NOMO-1 (cell line): ENCODE results near the gene MVB12B.

Experiments used
- DNase-seq, 2 experiments: peaks; one replicate each; lab custom pipeline; 2025; ENCODE audit not compliant: unreplicated experiment in 2 of 2; lab: John Stamatoyannopoulos, UW

The MVB12B gene

DNA sequence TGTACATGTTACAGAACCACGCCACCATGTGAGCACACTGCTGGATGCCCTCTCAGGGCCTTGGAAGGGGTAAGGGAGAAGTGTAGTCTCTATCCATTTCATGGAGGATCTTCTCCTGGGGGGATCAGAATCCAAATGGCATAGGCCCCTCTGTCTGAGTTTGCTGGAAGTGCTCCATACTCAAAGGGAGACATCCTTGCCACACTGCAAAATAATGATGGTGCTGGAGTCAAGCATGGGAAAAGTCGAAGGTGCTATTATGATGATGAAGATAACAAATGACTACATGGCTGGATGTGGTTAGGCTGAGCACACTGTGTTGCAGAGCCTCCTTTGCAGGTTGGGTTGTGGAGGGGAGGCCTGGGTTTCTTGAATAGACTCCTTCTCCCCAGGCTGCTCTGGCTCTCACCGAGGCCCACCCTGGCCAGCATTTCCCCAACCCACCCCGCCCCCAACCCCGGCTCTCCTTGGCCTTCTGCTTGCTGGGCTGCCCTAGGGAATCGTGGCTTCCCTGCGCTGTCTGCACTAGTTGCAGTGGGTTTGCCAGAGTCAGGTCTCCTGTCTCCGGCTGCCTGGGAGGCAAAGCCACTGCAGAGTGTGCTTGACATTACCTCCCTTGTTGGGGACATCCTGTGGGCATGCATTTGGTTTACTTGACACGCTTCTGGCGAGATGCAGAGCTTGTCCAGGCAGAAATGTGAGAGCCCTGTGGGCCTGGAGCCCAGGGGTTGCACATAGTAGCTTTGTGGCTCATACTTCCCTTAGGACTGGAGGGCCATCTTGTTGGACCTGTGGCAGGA, 3.0 kb downstream of the MVB12B start:
- DNase-seq, result no peak

DNA sequence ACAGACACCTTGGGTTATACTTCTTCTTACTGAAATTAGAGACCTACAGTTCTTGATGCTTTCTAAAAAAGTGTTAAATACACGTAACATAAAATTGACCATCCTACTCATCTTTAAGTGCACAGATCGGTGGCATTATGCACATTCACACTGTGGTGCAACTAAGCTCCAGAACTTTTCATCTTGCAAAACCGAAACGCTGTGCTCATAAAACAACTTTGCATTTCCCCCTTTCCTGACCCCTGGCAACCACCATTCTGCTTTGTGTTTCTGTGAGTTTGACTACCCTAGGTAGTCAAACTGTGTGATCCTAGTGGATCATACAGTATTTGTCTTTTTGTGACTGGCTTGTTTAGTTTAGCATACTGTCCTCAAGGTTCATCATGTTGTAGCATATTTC, 3.9 kb downstream of the MVB12B start:
- DNase-seq, result peak; percentile 53 to 63

DNA sequence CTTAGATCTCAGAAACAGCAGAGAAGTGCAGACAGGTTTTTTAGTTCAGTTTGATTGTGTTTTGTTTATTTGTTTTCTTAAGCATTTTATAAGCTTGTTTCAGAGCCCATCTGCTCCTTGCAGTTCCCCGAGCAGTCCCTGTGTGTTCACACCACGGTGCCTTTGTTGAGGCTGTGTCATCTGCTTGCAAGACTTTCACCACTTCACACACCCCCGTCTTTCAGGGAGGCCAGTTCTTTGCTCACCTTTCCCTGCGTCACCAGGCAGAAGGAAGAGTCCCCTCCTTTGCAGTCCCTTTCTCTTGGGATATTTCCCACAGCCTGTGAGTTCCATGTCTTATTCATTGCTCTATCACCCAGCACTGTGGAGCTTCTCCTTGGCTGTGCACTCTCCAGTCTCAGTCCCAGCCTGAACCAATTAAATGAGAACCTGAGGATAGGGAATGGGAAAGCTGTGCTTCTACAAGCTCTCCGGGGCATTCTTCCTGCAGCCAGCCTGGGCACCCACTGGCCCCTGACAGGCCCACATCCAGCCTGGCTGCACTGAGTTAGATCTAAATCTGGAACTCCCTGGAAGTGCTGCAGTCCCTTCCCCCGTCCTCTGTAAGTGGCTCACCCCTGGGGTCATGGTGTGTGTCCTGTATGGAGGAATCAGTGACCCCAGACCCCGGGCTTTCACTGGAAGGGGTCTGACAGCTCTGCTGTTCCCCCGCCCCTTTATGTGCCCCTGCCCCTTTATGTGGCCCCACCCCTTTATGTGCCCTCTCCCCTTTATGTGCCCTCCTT, 5.5 kb downstream of the MVB12B start:
- no peak for DNase-seq

DNA sequence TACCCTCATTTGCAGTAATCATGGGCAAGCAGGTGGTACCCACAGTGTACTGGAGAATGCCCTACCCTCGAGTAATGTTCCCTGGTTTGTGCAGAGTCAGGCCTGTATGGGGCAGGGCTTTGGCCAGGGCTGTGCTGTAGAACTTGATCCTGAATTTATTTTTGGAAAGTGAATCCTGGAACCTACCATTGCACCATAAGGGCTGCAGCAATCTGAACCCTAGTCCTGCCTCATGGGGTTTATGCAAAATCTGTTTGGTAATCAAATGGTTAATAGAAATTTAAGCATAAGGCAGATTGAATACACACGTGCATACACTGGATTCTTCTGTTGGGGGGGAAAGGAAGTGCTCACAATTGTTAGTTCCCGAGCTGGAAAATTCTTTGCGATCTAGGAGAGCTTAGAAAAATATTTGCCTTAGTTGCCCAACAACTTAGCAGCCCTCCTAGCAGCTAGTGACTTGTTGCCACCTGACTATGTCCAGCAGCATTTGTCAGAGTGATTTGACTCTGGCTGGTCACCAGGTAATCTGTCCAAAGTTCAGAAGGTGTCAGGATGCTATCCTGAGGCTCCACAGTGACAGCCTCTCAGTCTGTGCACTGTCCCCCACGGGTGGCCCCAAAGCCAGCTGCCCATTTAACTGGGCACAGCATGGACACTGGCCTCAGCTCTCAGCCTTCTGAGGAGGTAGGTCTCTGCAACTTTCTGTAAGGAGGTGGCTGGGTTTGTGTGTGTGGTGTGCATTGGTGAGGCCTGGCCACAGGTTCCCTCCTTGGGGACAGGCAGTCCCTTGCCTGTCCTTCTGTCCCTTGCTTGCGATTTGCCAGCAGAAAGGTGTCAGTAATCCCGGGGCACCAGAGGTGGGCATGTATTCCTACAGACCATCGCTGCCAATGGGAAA, 8.3 kb downstream of the MVB12B start:
- no peak for DNase-seq

DNA sequence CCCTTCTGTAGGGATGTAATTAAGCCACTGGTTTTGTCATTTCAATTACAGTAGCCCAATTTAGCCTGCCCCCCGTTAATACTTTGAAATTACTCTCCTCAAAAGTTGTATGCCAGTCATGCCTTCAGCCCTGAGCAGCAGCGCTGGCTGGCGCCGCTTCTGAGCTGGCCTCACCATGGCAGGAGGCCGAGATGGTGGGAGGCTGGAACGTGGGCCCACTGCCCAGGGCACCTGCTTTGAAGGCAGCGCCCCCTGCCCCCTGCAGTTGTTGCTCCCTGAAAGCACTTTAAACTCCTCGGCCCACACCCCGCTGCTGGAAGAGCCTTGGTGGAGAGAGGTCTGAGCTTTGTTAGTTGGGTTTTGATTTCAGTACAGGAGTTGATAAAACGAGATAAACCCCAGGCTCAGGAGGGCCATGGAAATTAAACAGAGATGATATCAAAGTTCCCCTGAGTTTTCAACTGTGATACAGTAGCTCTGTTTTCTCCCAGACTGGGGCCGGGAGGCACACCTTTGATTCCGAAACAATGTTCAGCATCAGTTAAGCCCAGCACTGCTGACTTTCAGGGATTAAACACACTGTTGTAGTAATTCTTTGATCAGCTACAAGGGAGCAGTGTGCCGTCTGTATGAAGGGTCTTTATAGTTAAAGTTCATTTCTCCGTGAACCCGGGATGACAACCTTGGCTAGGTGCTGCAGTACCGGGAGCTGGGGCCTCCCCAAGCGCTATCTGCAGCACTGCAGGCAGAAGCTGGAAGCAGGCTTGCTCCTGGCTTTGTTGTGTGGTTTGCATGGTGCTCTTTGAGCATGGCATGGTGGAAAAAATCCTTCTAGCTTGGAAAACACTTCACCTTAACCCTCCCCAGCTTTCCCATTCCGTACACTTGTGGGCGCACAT, 9.5 kb downstream of the MVB12B start:
- no peak for DNase-seq

DNA sequence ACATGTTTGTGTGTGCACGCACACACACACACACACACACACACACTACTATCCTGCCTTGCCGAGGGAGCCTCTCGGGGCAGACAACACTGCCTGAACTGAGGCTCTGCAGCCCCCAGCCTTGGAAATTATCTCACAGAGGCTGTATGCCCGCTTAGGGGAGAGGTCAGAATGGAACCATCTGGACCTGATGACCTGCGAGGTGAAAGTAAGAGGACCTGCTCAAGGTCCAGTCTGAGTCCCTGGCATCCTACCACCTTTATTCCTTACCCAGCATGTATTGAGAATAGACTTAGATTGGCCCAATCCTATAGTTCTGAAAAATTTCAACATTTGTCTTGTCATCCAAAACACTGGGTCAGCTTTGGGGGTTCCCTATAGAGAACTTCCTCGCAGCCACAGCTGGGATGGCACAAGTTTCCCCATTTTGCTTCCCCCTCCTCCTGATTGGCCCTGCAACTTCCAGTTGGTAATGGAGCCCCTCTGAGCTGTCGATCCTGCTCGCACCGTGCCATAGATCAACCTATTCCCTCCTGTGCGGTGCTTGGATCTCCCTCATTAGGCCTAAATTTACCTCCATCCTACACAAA, 10.2 kb downstream of the MVB12B start:
- no peak for DNase-seq

DNA sequence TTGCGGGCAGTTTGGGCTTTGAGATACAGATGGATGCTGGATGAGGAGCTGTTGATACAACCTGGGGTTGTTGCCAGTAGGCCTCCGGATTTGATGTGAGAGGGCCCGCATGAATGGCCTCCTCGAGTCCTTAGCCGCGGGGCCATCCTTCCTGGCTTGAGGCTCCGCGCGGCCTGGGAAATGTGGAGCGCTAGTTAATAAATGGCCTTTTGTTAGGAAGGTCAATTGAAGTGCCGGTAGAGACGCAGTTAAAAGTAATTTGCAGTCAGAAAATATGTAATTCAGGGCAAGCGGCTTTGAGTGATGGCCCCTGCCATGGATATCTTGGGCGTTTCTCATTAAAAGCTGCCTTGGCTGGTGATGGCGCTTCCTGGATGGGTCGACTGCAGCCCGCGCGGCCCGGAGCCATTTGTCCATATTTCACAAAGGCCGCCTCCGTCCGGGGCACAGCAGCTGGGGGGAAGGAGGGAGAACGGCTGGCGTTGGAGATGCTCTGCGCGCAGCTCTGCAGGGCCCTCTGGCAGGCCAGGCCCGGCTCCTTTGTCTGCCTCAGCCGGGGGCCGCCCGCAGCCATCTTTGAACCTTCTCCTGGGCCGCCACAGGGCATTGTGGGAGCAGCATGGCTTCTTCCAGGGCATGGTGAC, 11.2 kb downstream of the MVB12B start:
- no peak for DNase-seq

DNA sequence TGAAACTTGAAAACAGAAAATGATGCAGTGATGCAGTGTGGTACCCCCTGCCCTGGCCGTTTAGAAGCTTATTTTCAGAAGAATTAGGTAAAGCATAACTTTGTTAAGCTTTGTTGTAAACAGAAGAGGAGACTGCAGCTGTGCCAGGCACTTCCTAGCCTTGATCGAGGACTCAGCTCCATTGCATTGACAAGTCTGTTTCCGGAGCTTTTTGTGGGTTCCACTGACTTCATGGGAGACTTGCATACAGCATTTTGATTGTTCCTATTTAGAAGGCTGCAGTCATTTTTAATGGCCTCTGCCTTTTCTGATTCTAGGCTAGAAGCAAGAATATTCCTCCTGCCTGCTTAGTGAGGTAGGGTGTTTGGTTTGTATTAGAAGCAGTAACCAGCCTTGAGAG, 12.3 kb downstream of the MVB12B start:
- DNase-seq, result no peak

DNA sequence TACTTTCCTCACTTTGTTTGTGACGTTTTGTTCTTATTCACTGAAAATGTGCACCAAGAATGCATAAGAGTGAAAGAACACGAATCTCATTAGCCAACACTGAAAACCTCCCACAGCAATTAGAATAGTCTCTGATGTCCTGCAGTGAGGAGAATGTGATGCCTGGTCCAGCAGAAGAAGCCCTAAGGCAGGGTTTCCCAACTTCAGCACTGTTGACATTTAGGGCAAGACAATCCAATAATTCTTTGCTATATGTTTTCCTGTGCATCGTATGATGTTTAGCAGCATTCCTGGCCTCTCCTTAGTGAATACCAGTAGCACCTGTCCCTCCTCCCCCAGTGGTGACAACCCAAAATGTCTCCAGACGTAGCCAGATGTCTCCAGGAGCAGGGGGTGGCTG, 14.8 kb downstream of the MVB12B start:
- no peak for DNase-seq

DNA sequence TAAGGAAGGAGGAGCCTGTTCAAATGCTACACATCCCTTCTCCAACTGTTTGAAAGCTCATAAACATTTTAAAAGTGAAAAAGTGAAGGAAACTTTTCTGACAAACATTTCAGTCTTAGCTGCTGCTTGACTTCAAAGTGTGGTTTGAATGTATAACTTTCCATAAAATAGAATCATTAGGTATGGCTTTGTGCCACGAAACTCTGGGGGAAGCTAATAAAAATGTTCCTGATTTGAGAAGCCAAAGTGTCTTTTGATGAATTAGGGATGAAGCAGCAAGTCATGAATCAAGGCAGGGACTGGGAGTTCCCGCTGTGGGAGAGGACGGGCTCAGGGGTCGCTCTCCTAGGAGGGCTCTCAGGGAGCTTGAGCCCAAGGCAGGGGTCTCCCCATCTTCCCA, 15.3 kb downstream of the MVB12B start:
- no peak for DNase-seq

DNA sequence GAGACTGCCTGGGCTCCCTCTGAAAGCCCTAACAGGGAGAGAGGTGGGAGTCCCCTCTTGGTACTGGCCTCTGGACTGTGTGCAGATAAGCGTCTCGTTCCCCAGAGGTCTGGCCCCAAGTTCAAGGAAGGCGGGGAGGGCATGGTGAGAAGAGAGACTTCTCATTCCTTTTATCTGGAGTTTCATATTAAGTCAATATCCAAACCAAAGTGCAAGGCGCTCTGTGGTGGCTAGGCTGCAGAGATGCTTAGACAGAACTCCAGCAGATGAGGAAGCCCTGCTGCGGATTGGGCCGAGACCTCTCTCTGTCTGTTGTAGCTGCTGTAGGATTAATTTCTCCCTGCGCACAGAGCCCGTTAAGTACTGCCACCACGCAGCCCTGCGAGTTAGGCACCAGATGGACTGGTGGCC, 16.0 kb downstream of the MVB12B start:
- DNase-seq, result no peak

DNA sequence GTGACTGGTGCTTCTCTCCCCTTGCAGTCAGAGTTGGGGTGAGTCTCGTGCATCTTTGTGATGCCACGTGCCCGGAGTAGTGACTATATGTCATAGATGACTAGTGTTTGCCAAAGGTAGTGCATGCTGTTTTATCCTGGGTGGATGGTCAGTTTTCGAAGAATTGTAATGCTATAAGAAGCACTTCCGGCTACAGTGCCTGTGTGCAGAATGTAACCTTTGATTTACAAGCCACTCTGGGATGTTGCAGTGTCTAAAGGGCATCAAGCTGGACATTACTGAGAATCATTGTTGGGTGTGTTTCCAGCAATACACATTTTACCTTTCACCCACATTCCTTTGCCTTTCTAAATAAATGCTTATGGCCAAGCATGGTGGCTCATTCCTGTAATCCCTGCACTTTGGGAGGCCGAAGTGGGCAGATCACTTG, 16.7 kb downstream of the MVB12B start:
- no peak for DNase-seq

DNA sequence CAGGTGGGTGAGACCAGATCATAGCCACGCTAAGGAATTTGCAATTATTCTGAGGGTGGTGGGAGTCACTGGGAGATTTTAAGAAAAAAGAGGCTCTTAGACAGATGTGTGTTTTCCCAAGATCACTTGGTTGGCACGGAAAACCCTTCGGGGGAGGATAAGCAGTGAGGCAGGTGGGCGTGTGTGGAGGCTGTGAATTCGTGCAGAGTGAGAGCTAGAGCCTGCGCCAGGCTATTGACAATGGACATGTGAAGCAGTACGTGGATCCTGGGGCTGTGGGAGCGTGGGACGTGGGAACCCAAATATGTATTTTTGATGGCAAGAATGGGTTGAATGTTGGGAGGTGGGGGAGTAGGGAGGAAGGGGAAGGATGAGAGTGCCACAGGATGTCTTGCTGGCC, 19.4 kb downstream of the MVB12B start:
- DNase-seq, result no peak

DNA sequence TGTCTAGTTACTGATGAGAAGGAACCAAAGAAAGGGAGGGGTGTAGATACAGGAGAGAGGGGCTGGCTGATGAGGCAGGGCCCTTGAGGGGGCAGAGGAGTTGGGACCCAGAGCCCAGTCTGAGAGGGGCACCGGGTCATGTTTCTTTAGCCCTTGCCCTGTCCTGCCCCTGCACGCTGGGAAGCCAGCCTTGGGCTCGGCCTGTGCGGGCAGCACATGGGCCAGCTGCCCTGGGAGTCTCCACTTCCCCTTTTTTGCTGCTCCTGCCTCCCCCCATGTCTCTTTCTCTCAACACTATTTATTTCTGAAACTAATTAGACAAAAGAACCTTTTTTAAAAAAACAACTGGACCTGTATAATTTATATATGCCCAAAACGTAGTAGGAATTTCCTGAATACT, 20.5 kb downstream of the MVB12B start:
- peak; percentile 22 to 33 for DNase-seq

DNA sequence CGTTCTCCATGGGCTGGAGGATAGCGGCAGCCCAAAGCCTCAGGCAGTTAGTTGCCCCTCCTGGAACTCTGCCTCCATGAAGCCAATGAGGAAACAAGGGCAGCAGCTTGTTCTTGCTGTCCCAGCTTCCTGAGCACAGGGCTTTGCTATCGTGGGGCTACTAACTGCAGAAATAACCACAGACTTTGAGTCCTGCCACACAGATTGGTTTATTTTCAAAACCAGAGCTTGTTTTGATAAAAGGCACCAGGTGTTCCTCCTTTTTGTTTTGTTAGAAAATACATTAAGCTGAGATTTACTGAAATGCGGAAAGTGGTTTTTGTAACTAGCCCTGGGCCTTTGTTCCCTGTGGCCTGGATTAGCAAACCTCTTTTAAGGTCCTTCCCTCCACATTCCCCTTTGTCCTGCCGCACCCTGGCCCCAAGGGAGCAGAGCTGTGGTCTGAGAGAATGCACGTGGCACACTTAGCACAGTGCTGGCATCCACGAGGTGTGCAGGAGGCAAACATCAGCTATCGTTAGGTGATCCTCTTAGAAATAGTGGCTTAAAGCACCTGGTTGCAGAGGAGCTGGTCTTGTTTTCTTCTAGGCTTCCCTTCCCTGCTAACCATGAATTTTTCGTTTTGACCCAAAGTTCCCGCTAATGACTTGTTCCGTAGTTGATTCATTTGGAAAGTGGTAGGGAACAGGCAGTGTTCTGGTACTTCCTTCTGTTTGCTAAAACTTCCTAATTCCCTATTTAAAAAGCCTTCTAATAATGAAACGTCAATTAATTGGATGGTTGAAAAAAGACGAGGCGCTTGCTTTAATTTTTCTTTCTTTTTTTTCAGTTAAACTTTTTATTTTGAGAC, 21.5 kb downstream of the MVB12B start:
- DNase-seq, result no peak

DNA sequence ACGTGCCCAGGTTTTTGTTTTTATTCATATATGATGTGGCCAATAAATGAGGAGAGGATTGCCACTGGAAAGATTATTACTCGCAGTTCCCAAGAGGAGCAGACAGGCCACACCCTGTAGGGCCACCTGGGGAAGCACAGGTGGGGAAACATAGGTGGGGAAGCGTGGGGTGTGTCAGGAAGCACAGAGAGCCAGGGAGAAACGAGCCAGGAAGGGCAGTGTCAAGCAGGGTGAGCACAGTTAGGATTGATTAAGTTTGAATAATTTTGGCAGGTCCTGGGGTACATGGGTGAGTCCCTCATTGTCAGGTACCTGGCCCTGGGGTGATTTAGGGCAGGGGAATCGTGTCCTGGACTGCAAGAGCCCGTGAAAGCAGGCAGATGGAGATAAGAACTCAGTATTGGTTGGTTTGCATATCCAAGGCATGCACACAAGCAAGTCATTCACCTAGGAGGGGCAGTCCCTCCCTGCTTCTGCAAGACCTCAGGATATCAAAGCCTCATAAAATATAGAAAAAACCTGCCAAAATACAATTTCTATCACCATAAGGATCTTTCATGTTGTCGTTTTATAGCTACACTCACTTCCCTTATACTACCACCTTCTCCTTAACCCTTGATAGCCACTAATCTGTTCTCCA, 22.4 kb downstream of the MVB12B start:
- DNase-seq, result no peak

DNA sequence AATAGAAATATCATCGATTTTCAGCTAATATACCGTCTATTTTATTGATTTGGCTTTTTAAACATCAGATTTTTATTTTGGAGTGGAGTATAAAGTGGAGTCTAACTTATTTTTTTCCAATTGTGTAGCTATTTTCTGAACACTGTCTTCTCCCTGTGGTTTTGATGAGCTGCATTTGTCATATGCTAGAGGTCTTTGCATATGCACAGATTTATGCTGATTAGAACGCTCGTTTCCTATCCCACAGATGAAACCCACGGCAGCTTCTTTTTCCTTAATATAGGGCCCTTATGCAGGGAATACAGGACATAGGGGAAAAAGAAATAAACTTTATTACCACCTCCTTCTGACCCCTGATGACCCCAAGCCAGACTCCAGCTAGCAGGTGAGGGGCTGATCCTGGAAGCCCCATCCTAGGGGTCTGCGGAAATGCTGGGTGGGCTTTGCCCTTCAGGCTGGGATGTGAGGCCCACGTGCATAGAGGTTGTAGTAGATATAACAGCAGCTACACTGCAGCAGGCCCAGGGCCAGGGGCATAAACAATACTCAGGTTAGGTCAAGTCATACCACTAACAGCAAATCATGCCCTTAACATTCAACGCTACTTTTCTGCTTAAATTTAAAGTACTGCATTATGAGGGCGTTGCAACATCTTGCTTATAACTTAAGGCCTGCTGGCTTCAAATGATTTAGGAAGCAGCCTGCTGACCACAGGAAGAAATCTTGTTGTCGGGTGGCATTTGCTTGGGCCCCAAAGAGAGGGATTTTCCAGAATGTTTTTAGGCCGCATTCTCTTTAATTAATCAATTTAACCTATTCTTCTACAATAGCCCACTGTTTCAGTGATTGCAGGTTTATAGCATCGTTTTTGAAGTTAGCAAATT, 28.5 kb downstream of the MVB12B start:
- DNase-seq, result peak in 1 of 2 experiments; percentile 15
